ENCODE results near the gene HOXB5. TPM values are rescaled to one million over a fixed set of nuclear protein-coding genes. Genes with fewer than 3 reads are reported as not detected.

The HOXB5 gene
- total RNA-seq, 4 donors from 2014 or later = 0.11 to 1.6 (median 0.49) TPM; not detected in 1

DNA sequence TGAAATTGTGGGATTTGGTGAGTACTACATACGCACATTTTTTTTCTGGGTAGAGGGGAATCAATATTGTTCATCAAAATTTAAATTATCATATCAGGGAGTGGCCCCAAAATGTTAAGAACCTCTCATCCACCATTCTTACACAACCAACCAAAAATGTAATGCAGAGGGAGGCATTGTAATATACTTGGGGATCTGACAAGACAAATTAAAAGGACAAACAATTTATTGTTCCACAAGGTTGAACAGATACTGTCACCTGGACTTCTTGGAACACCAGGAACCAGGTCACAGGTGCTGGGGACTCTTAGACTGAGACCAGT lies 47.2 kb upstream of the HOXB5 start:
- H3K27me3 ChIP-seq = peaks cover 50% of the 10 kb centered on the region
- intact Hi-C loops (cut with DNase I) = no loop called here
- no peak for DNase-seq
- peaks cover 0 to 4% of the 10 kb centered on the region in 2 donors for H3K4me1 ChIP-seq
- no peak overlapping the region for H3K27ac ChIP-seq
- TF ChIP-seq CTCF (IDR thresholded peaks at IDR 0.05) (no peak), POLR2A (IDR thresholded peaks at IDR 0.05) (no peak)
- 45 to 68% methylated on average over 1 of the region's 1 CpG for WGBS, 2 donors
- H3K36me3 ChIP-seq = no peaks in the 10 kb centered on the region
- no peak overlapping the region for H3K4me3 ChIP-seq (replicated peaks in 1 of 3)
- H3K9me3 ChIP-seq = no peaks in the 10 kb centered on the region

GRCh38 chr17:48639982-48640857 lies 46.6 kb upstream of the HOXB5 start:
- WGBS, 2 donors = 42 to 47% methylated on average over 6 of the region's 6 CpGs
- no peak overlapping the region for H3K4me3 ChIP-seq (replicated peaks in 1 of 3)
- TF ChIP-seq POLR2A (IDR thresholded peaks at IDR 0.05) (no peak), CTCF (IDR thresholded peaks at IDR 0.05) (no peak)
- H3K4me1 ChIP-seq = peaks cover 0 to 4% of the 10 kb centered on the region in 2 donors
- intact Hi-C loops (cut with DNase I) = no loop called here
- no peak overlapping the region for H3K27ac ChIP-seq
- no peaks in the 10 kb centered on the region for H3K36me3 ChIP-seq
- no peak for DNase-seq
- H3K27me3 ChIP-seq = peaks cover 53% of the 10 kb centered on the region
- no peaks in the 10 kb centered on the region for H3K9me3 ChIP-seq

DNA sequence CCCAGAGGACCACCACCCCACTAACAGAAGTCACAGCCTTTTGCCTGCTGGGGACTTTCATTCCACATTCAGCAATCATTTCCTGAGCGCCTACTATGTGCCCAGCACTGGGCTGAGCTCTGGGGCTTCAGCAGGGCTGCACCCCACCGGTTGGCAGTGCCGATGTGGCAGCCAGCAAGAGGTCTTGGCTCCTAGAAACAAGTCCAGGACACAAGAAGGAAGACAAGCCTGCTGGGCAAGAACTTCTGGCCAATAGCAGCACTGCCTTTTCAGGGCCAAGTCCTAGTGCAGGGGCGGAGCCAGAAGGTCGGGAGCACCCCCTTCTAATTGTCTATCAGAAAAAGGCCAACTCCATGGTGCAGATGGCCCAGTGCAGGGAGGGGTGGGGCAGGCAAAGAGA lies 45.6 kb upstream of the HOXB5 start:
- peaks cover 0 to 4% of the 10 kb centered on the region in 2 donors for H3K4me1 ChIP-seq
- no peak for DNase-seq
- H3K9me3 ChIP-seq = no peaks in the 10 kb centered on the region
- 10 to 12% methylated on average over 5 of the region's 5 CpGs for WGBS, 2 donors
- H3K27ac ChIP-seq = no peak overlapping the region
- no peaks in the 10 kb centered on the region for H3K36me3 ChIP-seq
- intact Hi-C loops (cut with DNase I) = no loop called here
- H3K27me3 ChIP-seq = peaks cover 64% of the 10 kb centered on the region
- H3K4me3 ChIP-seq (replicated peaks in 1 of 3) = no peak overlapping the region
- TF ChIP-seq POLR2A (IDR thresholded peaks at IDR 0.05) (no peak), CTCF (IDR thresholded peaks at IDR 0.05) (no peak)

GRCh38 chr17:48637323-48638260 lies 44.0 kb upstream of the HOXB5 start:
- 19 to 23% methylated on average over 18 of the region's 18 CpGs for whole genome bisulfite sequencing, 2 donors

More at GRCh38 chr17:48637323-48638260, 44.0 kb upstream of the HOXB5 start:
- H3K4me3 ChIP-seq (replicated peaks in 1 of 3) = no peak overlapping the region
- no peak overlapping the region for H3K27ac ChIP-seq
- no peaks in the 10 kb centered on the region for H3K9me3 ChIP-seq
- no peak for TF ChIP-seq POLR2A (IDR thresholded peaks at IDR 0.05)
- TF ChIP-seq CTCF (IDR thresholded peaks at IDR 0.05) = no peak
- peaks cover 4% of the 10 kb centered on the region in 2 donors for H3K4me1 ChIP-seq
- no peaks in the 10 kb centered on the region for H3K36me3 ChIP-seq
- H3K27me3 ChIP-seq = peaks cover 78% of the 10 kb centered on the region
- DNase-seq = no peak
- intact Hi-C loops (cut with DNase I) = no loop called here
